Hematopoietic multipotent progenitor cell (in vitro differentiated cells): ENCODE data around the gene FAM13A. TPM values are rescaled to one million over a fixed set of nuclear protein-coding genes. Genes with fewer than 3 reads are reported as not detected.
"Not testable (repeated sequence)": the region's sequence is repeated elsewhere in the genome, so short reads cannot be mapped to it uniquely, and the experiment has no call there.

Experiments used
- DNase-seq, 3 donors: peaks; one replicate each; pipeline ENCODE4 v3.0.0-alpha.2; 2011 to 2015; ENCODE audit warnings: low read depth in 2 of 3, low spot score in 2 of 3
- total RNA-seq: library from RNA; depleted of rRNA; stranded (reverse); fragments of >200 nt; gene quantifications from one replicate; pipeline ENCODE4 v1.2.3, GENCODE V29; 2012

Gene FAM13A
- total RNA-seq, 1 donor = 8.6 TPM

DNA sequence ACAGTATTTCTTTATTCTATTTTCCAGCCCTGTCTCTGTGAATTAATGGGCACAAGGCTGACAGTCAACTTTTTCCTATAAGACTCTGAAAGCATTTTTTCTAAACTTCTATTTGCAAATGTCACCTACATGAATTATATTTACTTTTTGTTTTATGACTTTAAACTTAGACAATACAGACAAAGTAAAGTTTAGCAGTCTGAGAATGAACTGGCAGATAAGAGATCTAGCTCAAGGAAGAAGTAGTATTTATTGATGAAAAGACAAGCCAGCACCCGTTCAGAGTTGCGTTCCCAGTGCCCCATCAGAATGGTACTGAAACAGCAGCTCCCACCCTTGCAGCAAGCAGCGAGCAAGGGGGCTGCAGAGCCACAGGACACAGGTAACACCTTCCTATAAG lies 148.5 kb downstream of the FAM13A start:
- DNase-seq = no peak

DNA sequence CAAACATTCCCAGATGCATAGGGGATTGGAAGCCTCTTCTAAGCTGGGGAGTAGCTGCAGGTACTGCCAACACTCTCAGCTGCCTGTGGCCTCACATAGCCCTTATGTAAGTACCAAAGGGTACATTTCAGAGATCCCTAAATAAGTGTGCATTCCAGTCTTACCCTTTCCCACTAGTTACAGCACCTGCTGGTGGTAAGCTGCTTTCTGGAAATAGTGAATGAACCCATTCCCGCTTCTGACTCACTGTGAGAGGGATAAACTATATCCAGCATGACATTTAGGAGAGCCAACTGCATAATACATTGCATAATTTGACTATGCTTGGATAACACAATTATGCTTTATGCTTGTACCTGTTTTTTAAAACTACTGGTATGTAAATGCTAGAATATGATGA lies 149.0 kb downstream of the FAM13A start:
- no peak for DNase-seq

DNA sequence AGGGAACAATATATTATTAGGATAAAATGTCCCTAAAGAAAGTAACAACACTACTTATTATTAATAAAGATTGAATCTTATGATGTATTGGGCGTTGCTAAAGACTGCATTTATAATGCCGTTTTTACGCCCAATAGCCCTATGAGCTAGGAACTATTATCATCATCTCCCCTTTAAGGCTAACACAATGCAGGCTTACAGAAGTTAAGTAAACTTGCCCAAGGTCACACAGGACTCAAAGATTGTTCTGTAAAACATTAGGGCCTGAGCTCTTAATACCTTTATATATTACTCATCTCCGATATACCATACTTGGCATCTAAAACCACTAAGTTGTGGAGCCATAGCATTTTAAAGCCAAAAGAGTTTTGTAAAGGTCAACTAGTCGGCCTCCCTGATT lies 149.5 kb downstream of the FAM13A start:
- no peak for DNase-seq

DNA sequence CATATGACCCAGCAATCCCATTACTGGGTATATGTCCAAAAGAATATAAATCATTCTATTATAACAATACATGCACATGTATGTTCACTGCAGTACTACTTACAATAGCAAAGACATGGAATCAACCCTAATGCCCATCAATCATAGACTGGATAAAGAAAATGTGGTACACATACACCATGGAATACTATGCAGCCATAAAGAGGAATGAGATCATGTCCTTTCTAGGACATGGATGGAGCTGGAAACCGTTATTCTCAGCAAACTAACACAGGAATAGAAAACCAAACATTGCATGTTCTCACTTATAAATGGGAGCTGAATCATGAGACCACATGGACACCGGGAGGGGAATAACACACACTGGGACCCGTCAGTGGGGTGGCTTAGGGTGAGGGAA lies 152.7 kb downstream of the FAM13A start:
- DNase-seq = not testable (repeated sequence)

- DNase-seq = no peak
These were observed 156.6 kb downstream of the FAM13A start for GRCh38 chr4:88900432-88900831.

- DNase-seq = no peak
These were observed 159.2 kb downstream of the FAM13A start for GRCh38 chr4:88897752-88898151.

DNA sequence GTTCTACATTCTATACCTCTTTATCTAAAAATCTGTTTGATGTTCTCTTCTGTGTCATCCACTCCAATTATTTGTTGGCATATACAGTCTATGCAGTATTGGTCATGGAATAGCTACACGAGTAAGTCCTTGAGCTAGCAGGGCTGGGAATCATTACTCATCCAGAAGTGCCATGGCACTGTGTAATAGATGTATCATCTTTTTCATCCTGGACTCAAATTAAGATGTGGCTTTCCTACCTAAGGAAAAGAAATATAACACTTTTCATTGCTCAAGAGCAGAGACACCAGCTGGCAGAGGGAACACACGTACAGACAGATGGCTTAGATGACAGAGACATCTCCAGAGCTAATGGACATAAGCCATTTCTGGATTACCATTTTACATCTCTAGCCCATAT lies 159.8 kb downstream of the FAM13A start:
- DNase-seq = no peak

DNA sequence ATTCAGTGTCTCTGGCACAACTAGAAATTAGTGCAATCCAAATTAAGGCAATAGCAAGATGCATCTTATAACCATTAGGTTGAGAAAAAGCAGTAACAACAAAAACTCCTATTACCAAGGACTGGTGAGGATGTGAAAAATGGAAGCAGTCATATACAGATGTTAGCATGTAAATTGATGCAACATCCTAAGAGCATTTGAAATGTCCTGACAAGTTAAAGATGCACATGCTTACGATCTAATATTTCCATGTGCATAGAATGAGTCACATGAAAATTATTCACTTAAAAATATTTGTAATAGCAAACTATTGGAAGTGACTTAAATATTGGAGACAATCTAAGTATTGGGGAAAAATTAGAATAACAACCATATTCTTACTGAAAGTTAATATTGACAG lies 163.0 kb downstream of the FAM13A start:
- DNase-seq = no peak

- no peak for DNase-seq
These were observed 164.3 kb downstream of the FAM13A start for GRCh38 chr4:88892646-88893045.

DNA sequence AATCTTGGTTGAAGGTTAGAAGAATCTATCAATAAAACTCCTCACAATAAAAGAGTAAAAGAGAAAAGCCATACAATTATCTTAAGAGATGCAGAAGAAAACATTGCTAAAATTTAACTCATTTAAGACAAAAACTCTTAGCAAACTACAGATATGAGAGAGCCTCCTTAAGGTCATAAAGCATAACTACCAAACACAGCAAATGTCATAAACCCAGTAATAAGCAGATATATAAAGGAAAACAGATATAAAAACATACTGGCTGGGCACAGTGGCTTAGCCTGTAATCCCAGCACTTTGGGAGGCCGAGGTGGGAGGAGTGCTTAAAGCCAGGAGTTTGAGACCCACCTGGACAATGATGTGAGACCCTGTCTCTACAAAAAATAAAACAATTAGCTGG lies 165.3 kb downstream of the FAM13A start:
- no peak for DNase-seq

GRCh38 chr4:88887409-88887808 lies 169.6 kb downstream of the FAM13A start:
- DNase-seq = not testable (repeated sequence)

- DNase-seq = no peak
These were observed 175.8 kb downstream of the FAM13A start for GRCh38 chr4:88881227-88881569.

DNA sequence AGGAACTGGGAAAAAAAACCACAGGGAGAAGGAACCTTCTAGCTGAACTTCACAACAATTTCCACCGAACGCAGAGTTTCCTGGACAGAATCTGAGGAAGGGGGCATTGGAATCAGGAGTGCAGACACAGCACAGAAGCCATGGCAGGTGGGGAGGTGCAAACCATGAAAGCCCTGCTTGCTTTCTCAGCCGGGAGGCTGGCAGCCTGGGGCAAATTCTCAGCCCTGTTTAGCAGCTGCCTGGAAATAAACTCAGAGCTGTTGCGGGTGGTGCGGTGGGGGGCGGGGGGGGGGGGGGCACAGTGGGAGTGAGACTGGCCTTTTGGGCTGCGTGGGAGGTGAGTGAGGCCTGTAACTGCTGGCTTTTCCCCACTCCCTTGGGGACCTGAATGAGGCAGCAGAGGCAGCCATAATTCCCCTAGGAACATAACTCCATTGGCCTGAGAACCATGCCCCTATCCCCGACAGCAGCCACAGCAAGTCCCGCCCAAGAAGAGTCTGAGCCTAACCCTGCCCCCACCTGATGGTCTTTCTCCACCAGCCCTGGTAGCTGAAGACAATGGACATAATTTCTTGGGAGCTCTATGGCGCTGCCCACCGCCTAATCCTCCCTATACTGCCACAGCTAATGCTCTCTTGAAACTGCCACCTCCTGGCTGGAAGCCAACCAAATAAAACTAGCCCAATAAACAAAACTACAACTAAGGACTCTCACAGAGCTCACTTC lies 176.3 kb downstream of the FAM13A start:
- peak in 1 of 3 donors; percentile 2 for DNase-seq

- no peak for DNase-seq
These were observed 177.0 kb downstream of the FAM13A start for GRCh38 chr4:88879991-88880390.

- DNase-seq = no peak
These were observed 178.3 kb downstream of the FAM13A start for GRCh38 chr4:88878642-88879041.

- DNase-seq = no peak
These were observed 186.6 kb downstream of the FAM13A start for GRCh38 chr4:88870428-88870827.

DNA sequence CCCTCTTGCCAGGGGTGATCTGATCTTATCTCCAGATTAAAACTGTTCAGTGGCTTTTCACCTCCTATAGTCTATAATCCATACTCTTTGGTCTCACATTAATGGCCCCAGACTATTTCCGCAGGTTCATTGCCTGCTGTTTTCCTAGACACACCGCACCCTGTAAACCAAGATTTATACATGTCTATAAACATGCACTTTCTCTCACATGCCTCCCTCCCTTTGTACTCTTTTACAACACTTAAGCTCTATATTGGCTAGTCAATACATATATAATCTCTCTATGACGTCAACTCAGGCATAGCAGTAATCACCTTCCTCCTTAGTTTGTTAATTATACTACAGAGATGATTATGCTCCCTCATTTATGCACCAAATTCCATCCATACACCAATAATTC lies 188.5 kb downstream of the FAM13A start:
- DNase-seq = no peak

DNA sequence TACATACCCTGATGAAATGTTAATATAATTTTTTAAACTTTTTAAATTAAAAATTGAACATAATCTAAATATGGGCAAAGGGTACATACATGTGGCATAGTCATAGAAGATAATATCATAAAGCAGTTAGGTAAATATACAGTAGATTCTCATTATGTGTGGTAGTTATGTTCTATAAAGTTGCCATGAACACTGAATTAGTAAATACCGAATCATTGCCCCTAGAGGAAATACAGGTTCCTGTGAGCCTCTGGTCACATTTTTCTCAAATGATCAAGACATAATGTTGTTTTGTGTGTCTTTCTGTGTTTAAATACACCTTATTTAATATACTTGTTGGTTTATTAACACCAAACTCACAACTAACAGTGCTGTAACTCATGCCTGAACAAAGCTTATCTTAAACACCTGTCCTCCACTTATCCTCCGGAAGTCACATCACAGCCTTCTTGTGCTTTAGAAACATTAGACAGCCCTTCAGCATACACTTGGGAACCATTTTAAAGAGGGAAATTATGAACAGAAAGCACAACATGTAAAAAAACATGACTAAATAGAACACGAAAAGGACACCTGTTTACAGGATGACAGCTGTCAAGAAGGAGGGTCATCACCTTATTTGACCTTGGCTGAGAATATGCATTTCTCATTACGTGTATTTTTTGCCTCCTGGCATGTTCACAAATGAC lies 190.0 kb downstream of the FAM13A start:
- DNase-seq = no peak

DNA sequence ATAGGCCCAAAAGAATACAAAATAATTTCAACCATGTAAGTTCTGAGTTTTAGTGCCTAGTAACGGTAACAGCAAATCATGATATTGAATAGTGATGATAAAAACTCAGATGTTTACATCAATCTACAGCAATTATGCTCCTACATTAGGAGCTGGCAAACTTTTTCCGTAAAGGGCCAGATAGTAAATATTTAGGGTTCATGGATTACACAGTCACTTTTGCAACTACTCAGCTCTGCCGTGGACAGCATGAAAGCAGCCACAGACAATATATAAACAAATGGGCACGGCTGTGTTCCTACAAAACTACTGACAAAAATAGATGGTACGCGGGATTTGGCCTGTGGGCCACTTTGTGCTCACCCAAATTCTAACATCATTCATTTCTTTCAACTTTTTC lies 191.5 kb downstream of the FAM13A start:
- DNase-seq = no peak

GRCh38 chr4:88865046-88865445 lies 191.9 kb downstream of the FAM13A start:
- DNase-seq = no peak

- no peak for DNase-seq
These were observed 196.4 kb downstream of the FAM13A start for GRCh38 chr4:88860586-88860985.

- no peak for DNase-seq
These were observed 197.7 kb downstream of the FAM13A start for GRCh38 chr4:88859191-88859812.
